T-helper 9 cell (primary cell): Measurements from ENCODE around the gene GPRIN3.
"Not testable (repeated sequence)": the region's sequence is repeated elsewhere in the genome, so short reads cannot be mapped to it uniquely, and the experiment has no call there.

Source experiments
- DNase-seq: peaks from one replicate; pipeline ENCODE4 v3.0.0-alpha.2; 2020

GPRIN3 gene

GRCh38 chr4:89212666-89213381 is 94.8 kb downstream of the GPRIN3 start:
- no peak for DNase-seq

- no peak for DNase-seq
Observed at GRCh38 chr4:89204624-89205023, 103.0 kb downstream of the GPRIN3 start.

- DNase-seq, result no peak
Observed at GRCh38 chr4:89203902-89204301, 103.7 kb downstream of the GPRIN3 start.

- not testable (repeated sequence) for DNase-seq
Observed at GRCh38 chr4:89199394-89199793, 108.2 kb downstream of the GPRIN3 start.

- no peak for DNase-seq
Observed at GRCh38 chr4:89197920-89198319, 109.7 kb downstream of the GPRIN3 start.

- DNase-seq, result no peak
Observed at GRCh38 chr4:89196745-89197144, 110.9 kb downstream of the GPRIN3 start.

GRCh38 chr4:89196056-89196674 is 111.4 kb downstream of the GPRIN3 start:
- no peak for DNase-seq

- no peak for DNase-seq
Observed at GRCh38 chr4:89193843-89194242, 113.8 kb downstream of the GPRIN3 start.
